HG03439 (cell line): Measurements from ENCODE around the gene ADGRV1.
"Not testable (repeated sequence)": the region's sequence is repeated elsewhere in the genome, so short reads cannot be mapped to it uniquely, and the experiment has no call there.

Experiments used
- ATAC-seq: cut with Tn5 transposase; IDR thresholded peaks from one replicate; pipeline ENCODE4 v1.9.1; 2021; ENCODE audit warnings: mild to moderate bottlenecking, moderate library complexity; ENCODE audit not compliant: unreplicated experiment

The ADGRV1 gene

DNA sequence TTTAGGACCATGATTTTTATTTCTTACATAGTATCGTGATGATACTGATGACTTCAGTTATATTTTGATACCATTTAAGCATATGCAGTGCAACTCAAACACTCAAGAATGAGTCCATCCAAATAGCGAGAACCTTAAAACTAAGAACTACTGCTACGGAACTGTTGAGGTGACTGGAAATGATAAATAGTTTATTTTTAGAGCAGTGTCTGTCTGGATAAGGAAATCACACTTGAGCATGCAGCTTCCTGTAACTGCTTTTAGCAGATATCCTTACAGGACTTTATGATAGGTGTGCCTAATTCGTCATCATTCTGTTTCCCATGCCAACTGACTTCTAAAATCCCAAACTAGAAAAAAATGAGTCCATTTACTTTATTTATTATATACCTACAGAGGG lies 85.5 kb downstream of the ADGRV1 start:
- no peak for ATAC-seq

DNA sequence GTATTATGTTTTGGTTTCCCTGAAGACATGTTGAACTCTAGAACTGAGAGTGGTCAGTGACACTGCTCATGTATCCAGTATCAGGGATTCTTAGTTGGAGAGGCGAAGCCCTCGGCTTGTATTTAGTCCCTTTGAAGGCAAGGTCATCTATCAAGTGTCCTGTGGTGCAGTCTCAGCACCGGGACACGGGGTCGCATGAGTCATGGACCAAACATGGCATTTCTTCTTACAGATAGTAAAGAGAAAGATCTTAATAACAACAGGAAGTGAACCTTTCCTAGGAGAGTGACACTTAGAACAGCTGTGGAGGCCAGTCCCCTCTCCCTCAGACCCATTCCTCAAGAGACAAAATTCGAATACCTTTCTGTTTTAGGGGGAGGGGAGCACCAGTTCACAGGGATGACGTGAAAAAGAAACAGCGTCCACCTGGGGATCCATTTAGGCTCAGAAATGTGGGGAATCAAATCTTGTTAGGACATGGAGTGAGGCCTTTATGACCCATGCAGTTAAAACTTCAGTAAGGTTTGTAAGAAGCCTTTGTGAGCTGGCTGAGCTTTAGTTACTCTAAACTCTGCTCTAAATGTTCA lies 86.5 kb downstream of the ADGRV1 start:
- ATAC-seq, result no peak

DNA sequence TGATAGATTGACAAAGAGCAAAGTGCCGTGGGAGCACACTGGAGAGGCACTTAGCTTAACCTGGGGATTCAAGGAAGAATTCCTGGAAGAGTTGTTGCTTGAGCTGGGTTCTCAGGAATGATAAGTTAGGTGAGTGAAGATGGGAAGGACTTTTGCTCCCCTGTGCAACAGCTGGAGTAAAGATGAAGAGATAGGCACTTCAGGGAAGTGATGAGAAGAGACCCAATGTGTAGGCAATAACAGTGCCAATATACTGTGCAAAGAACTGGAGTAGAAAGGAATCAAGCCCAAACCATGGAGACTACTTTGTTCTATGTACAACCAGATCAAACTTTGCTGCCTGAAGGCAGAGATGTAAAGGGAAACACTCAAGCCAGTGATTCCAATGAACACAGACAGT lies 92.2 kb downstream of the ADGRV1 start:
- no peak for ATAC-seq

DNA sequence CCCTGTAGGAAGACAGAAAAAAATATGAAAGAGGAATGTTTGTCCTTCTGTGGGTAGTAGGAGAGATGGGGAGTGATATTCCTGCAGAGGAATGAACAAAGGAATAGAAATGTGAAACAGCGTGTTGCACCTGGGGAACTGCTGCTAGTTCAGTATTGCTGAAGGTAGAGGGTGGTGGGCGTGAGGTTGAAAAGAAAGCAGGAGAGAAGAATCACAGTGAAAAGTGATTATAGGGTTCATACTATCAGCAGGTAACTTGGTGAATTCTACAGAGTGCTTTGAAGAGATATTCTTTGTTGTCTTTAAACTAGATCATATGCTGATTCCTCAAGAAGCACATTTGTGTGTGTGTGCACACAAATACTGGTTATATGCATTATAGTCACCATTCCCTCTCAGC lies 95.6 kb downstream of the ADGRV1 start:
- ATAC-seq, result no peak

DNA sequence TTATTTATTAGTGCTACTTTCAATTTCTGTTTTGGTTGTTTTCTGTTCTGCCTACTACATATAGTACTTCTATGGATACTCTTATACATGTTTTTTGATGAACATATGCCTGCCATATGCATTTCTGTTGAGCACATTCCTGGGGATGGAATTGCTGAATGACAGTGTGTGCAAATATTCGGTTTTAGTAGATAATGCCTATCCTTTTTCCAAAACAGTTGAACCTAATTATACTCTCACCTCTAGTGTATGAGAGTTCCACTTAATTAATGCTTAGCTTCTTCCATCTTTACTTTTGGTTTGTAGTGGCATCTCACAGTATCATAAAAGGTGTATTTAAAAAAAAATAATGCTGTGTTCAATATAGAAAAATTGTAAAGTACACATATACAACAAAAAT lies 96.8 kb downstream of the ADGRV1 start:
- no peak for ATAC-seq

DNA sequence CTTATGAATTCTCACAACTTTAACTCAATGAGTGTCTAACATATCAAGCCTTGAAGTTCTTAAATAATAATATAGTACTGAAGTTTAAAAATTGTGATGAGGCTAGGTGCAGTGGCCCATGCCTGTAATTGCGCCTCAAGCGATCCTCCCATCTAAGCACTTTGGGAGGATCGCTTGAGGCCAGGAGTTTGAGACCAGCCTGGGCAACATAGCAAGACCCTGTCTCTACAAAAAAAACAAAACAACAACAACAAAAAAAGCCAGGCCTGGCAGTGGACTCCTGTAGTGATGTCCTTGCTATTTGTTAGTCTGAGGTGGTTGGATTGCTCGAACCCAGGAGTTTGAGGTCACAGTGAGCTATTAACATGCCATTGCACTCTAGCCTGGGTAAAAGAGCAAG lies 98.4 kb downstream of the ADGRV1 start:
- no peak for ATAC-seq

DNA sequence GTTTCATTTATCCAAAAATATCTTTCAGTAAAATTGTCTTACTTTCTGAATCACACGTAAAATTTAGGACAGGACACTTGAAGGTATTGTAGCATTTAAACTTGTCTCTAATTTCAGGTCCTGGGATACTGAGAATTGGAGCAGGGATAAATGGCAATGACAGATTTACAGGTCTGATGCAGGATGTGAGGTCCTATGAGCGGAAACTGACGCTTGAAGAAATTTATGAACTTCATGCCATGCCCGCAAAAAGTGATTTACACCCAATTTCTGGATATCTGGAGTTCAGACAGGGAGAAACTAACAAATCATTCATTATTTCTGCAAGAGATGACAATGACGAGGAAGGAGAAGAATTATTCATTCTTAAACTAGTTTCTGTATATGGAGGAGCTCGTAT lies 99.2 kb downstream of the ADGRV1 start:
- no peak for ATAC-seq

DNA sequence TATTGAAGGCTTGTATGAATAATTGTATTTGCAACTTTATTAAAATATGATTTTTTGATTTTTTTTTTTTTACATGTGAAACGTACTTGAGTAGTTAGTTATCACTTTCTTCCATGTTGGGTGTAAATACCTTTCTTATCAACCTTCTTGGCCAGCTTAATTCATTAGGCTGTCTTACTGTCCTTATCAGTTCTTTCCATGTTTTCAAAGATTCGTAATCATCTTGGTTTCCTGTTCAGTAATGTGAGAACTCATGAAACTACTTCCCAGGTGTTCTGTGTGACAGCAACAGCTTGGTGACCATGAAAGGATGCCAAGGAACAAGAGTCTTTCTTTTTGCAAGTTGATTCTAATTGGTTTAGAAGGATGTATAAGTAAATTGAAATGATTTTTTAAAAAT lies 100.0 kb downstream of the ADGRV1 start:
- ATAC-seq, result no peak

DNA sequence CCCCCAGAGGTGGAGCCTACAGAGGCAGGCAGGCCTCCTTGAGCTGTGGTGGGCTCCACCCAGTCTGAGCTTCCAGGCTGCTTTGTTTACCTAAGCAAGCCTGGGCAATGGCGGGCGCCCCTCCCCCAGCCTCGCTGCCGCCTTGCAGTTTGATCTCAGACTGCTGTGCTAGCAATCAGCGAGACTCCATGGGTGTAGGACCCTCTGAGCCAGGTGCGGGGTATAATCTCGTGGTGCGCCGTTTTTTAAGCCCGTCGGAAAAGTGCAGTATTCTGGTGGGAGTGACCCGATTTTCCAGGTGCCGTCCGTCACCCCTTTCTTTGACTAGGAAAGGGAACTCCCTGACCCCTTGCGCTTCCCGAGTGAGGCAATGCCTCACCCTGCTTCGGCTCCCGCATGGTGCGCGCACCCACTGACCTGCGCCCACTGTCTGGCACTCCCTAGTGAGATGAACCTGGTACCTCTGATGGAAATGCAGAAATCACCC lies 109.5 kb downstream of the ADGRV1 start:
- not testable (repeated sequence) for ATAC-seq

DNA sequence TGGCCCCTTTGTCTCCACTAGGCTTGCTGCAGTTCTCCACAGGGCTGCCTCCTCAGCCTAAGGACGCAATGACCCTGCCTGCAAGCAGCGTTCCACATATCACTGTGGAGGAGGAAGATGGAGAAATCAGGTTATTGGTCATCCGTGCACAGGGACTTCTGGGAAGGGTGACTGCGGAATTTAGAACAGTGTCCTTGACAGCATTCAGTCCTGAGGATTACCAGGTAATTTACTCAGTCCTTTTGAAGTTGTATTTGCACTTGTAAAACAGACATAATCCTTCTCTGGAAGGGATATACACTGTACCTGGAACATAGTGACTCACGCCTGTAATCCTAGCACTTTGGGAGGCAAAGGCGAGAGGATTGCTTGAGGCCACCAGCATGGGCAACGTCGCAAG lies 116.6 kb downstream of the ADGRV1 start:
- ATAC-seq, result no peak

DNA sequence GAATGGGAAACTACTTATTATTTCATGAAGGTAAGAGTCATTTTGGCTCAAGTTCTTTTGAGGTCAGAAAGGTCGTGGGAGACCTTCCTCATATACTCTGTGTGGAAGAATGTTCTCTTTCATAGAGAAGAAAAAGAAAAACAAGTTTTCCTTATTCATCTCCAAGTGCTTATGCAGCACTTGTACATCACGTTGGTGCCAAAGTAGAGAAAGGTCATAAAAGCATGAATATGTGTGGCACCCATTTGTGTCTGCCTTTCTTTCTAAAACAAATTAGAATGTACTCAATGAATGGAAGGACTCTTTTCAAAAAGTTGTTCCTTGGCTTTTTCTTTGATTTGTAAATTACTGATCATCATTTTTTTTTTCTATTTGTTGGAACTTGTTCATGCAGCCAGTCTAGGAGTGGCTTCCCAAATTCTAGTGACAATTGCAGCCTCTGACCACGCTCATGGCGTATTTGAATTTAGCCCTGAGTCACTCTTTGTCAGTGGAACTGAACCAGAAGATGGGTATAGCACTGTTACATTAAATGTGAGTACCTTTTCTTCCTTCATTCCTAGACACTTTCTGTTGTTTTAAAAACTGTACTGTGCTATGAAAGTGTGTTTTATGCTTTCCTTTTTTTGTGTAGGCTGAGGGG lies 122.4 kb downstream of the ADGRV1 start:
- ATAC-seq, result no peak

DNA sequence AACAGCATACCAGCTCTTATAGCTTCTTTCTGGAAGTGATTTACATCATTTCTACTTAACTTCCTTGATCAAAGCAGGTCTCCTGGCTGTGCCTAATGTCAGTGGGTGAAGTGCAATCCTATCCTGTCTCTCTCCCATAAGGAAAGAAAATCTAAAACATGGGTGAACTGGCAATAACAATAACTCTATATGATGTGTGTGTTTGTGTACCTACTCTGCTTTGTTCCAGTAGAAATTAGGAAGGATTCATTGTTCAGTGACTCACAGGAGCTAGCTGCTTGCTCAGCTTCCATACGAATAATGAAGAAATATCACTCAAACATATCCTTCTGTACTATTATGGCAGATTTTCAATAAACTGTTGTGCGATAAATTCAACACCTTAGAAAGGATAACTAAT lies 123.7 kb downstream of the ADGRV1 start:
- ATAC-seq, result no peak

DNA sequence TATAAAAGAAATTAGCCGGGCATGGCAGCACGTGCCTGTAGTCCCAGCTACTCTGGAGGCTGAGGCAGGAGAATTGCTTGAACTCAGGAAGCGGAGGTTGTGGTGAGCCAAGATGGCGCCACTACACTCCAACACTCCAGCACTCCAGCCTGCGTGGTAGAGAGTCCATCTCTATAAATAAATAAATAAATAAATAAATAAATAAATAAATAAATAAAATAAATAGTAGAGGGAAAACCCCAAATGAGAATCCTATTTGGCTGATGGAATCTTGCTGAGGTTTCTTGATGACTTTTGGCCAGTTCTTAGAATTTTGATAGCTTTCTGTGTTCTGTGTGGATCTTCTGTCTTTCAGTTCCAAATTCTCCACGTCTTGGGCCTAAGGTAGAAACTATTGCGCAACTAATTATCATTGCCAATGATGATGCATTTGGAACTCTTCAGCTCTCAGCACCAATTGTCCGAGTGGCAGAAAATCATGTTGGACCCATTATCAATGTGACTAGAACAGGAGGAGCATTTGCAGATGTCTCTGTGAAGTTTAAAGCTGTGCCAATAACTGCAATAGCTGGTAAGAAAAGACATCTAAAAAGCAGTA lies 126.9 kb downstream of the ADGRV1 start:
- no peak for ATAC-seq

DNA sequence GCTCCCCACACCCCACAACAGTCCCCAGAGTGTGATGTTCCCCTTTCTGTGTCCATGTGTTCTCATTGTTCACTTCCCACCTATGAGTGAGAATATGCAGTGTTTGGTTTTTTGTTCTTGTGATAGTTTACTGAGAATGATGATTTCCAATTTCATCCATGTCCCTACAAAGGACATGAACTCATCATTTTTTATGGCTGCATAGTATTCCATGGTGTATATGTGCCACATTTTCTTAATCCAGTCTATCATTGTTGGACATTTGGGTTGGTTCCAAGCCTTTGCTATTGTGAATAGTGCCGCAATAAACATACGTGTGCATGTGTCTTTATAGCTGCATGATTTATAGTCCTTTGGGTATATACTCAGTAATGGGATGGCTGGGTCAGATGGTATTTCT lies 127.8 kb downstream of the ADGRV1 start:
- not testable (repeated sequence) for ATAC-seq

DNA sequence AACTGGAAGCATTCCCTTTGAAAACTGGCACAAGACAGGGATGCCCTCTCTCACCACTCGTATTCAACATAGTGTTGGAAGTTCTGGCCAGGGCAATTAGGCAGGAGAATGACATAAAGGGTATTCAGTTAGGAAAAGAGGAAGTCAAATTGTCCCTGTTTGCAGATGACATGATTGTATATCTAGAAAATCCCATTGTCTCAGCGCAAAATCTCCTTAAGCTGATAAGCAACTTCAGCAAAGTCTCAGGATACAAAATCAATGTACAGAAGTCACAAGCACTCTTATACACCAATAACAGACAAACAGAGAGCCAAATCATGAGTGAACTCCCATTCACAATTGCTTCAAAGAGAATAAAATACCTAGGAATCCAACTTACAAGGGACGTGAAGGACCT lies 128.9 kb downstream of the ADGRV1 start:
- ATAC-seq, result not testable (repeated sequence)

DNA sequence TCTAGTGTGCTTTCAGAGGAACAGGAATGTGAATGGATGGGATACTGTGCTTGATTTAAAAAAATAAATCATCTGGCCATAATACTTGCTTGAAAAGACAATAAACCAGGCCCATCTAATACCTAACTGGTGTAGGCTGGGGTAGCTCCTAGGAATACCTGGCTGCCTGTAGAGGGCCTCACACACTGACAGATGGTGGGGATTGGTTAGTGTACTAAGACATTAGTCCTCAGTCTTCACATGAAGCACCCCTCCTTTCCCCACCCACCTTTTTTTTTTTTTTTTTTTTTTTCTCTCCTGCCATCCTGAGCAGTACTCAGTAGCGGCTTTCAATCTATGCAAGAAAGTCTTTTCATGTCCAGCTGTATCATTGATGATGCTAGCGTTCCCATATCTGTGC lies 130.5 kb downstream of the ADGRV1 start:
- no peak for ATAC-seq

DNA sequence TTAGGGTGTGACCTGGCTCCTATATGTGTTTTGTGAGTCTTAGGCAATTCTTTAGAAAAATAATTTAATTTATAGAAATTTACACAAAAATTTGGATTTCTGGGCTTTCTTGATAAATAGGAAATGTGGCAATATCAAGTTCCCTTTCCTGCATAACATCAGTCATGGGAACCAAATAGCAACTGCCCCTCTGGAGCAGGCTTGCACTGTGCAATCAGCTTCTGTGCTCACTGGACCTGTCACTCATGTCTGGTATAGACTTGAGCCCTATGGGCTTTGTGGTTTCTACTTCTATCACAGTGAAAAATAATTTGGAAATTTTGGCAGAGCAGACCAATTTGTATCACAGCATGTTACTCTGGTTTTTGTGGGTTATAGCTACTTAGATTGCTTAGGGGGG lies 131.7 kb downstream of the ADGRV1 start:
- ATAC-seq, result no peak

DNA sequence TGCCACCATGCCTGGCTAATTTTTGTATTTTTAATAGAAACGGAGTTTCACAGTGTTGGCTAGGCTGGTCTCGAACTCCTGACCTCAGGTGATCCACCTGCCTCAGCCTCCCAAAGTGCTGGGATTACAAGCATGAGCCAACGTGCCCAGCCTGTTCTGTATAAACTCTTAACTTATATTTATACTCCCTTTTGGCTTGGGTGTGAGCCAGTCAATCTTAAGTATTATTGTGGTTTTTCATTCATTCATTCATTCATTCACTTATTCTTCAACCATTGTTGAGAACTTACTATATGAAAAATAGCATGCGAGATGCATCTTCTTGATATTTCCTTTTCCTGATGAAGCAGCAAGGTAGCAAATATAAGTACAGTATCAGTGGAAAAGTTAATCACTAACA lies 132.9 kb downstream of the ADGRV1 start:
- no peak for ATAC-seq

DNA sequence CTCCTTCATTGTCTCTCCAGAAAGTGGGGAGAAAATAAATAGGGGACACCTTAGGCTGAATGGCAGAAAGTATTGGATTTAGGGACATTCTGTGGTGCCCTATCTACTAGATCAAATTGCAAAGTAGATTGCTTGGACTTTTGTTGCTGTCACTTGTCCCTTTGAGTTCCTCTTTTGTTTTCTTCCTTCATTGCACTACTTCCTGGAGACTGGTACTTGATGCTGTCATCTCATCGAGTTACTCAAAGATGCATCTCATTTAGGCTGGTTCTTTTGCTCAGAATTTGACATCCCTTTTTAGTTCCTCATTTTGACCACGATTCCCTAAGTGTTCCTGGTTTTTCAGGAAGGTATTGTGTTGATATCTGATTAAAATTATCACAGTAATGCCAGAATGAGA lies 137.6 kb downstream of the ADGRV1 start:
- no peak for ATAC-seq

DNA sequence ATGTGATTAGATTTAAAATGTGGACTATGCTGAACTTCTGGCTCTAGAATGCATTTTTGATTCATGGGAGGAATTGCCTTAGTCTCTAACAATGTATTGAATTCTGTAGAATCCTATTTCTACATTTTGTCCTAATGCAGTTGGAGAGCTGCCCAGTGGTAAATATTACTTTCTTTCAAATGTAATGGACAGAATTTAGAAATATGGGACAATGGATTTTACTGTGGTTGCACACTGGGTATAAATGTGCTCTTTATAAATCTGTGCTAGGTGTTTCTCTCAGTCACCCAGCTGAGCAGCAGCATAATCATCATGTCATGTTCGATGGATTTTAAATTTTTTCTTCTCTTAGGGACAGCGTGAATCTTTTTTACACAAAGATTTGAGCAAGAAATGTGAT lies 141.7 kb downstream of the ADGRV1 start:
- ATAC-seq, result no peak

DNA sequence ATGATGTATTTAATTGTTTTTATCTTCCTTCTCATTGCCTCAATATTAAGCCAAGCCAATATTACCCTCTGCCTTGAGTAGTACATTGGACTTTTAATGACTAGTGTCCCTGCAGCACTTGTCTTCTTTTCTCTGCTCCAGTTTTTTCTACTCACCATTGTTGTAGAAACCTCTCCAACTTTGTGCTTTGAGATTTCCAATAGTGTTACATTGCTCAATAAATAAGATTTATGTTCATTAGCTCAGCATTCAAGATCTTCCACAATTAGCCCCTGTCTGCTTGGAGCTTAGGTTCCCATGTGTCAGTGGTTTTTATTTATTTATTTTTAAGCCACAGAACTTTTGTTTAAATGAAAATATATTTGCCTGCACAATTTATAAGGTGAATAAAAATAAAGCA lies 145.3 kb downstream of the ADGRV1 start:
- no peak for ATAC-seq

DNA sequence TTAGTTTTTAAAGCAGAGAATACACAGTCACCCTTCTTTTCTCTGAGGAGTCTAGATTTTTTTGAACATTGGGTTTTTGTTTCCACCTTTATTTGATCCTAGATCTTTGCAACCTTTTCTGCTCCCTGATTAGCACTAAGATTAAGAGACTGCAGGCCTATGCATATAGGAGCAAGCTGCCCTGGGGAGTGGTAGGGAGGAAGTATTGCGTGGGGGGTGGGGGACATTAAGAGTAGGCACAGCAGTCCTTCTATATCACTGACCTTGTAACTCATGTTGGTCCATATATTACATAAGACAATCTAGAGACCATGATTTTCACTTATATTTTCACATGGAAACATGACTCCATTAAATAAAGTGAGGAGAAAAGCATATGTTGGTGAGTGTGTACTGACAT lies 149.1 kb downstream of the ADGRV1 start:
- ATAC-seq, result no peak
